Hepatocyte (in vitro differentiated cells): Measurements from ENCODE around the gene EIF3B. TPM values are rescaled to one million over a fixed set of nuclear protein-coding genes. Genes with fewer than 3 reads are reported as not detected.
"Not testable (repeated sequence)": the region's sequence is repeated elsewhere in the genome, so short reads cannot be mapped to it uniquely, and the experiment has no call there.

ENCODE experiments used
- DNase-seq: peaks from one replicate; pipeline ENCODE4 v3.0.0-alpha.2; 2016; ENCODE audit warnings: low spot score
- H2AFZ ChIP-seq: fragments of 200-600 bp; sonication (generic); 2 replicates; pipeline ENCODE4 v1.6.0; 2016; ENCODE audit warnings: antibody characterized with exemption, mild to moderate bottlenecking
- H3K27ac ChIP-seq: fragments of 200-600 bp; sonication (generic); 2 replicates; pipeline ENCODE4 v1.5.1; 2016; ENCODE audit warnings: mild to moderate bottlenecking
- H3K27me3 ChIP-seq: fragments of 200-600 bp; sonication (generic); 2 replicates; pipeline ENCODE4 v1.6.1; 2016
- H3K36me3 ChIP-seq: fragments of 200-600 bp; sonication (generic); replicated peaks from 2 replicates; pipeline ENCODE4 v1.5.1; 2016; ENCODE audit warnings: low read depth; ENCODE audit not compliant: insufficient read depth
- H3K4me1 ChIP-seq: fragments of 200-600 bp; sonication (generic); 2 replicates; pipeline ENCODE4 v1.5.1; 2016; ENCODE audit warnings: mild to moderate bottlenecking, moderate library complexity; ENCODE audit not compliant: insufficient read depth
- H3K4me2 ChIP-seq: fragments of 200-600 bp; sonication (generic); 2 replicates; pipeline ENCODE4 v1.6.0; 2016
- H3K4me3 ChIP-seq: fragments of 200-600 bp; sonication (generic); 2 replicates; pipeline ENCODE4 v1.5.1; 2016; ENCODE audit warnings: mild to moderate bottlenecking
- H3K79me2 ChIP-seq: fragments of 200-600 bp; sonication (generic); 2 replicates; pipeline ENCODE4 v1.6.0; 2017; ENCODE audit warnings: mild to moderate bottlenecking
- H3K9me2 ChIP-seq: fragments of 200-600 bp; sonication (generic); replicated peaks from 2 replicates; pipeline ENCODE4 v1.6.0; 2017; ENCODE audit warnings: mild to moderate bottlenecking; ENCODE audit not compliant: insufficient read depth
- H3K9me3 ChIP-seq: fragments of 200-600 bp; sonication (generic); 2 replicates; pipeline ENCODE4 v1.5.1; 2016; ENCODE audit warnings: low read depth, mild to moderate bottlenecking
- H4K20me1 ChIP-seq: fragments of 200-600 bp; sonication (generic); 2 replicates; pipeline ENCODE4 v1.6.0; 2016; ENCODE audit warnings: mild to moderate bottlenecking; ENCODE audit not compliant: insufficient read depth, poor library complexity, severe bottlenecking
- CTCF ChIP-seq: fragments of 200-600 bp; sonication (generic); IDR thresholded peaks from 2 replicates; pipeline ENCODE4 v1.5.1; 2016; ENCODE audit warnings: antibody characterized with exemption, mild to moderate bottlenecking; ENCODE audit not compliant: poor library complexity
- EZH2 ChIP-seq: fragments of 200-600 bp; sonication (generic); IDR thresholded peaks from 2 replicates; pipeline ENCODE4 v1.6.1; 2016; ENCODE audit warnings: antibody characterized with exemption, mild to moderate bottlenecking, borderline replicate concordance
- EZH2phosphoT487 ChIP-seq: fragments of 200-600 bp; sonication (generic); IDR thresholded peaks from one replicate; pipeline ENCODE4 v1.6.1; 2018; ENCODE audit warnings: antibody characterized with exemption, mild to moderate bottlenecking, low read depth, moderate library complexity; ENCODE audit not compliant: unreplicated experiment, severe bottlenecking
- WGBS: methylation state at CpG from one replicate; pipeline ENCODE4 v1.1.6; 2016; ENCODE audit warnings: low lambda C conversion rate; ENCODE audit errors: missing lambda C conversion rate; 5-methylcytosine and 5-hydroxymethylcytosine counted together
- polyA plus RNA-seq: library from polyadenylated mRNA; unstranded; fragments of >200 nt; fragmentation: Nextera tagmentation; extraction: Ambion mirVana; gene quantifications from 2 replicates; pipeline ENCODE4 v1.2.1, GENCODE V29; 2016
- total RNA-seq: library from RNA; depleted of rRNA; stranded (reverse); fragments of >200 nt; gene quantifications from 2 replicates; pipeline ENCODE4 v1.2.3, GENCODE V29; 2014

The EIF3B gene
- total and polyA plus RNA-seq, 2 experiments from 2014 or later = 122 to 145 TPM

- H3K9me2 ChIP-seq = no peaks in the 10 kb centered on the region
- peaks cover 41% of the 10 kb centered on the region for H3K79me2 ChIP-seq
- H2AFZ ChIP-seq = peak within 1 kb of the TSS; percentile 85
- TF ChIP-seq EZH2phosphoT487 (no peak), EZH2 (no peak), CTCF (no peak)
- DNase-seq = peak; percentile 96
- no peaks in the 10 kb centered on the region for H4K20me1 ChIP-seq
- H3K27ac ChIP-seq = peak within 1 kb of the TSS; percentile 83
- no peaks in the 10 kb centered on the region for H3K9me3 ChIP-seq
- no peaks in the 10 kb centered on the region for H3K4me1 ChIP-seq
- H3K36me3 ChIP-seq = no peaks in the 10 kb centered on the region
- WGBS = 5% methylated on average over 37 of the region's 78 CpGs
- H3K4me3 ChIP-seq = peak within 1 kb of the TSS; percentile 76
- H3K4me2 ChIP-seq = peak within 1 kb of the TSS; percentile 96
- no peaks in the 10 kb centered on the region for H3K27me3 ChIP-seq
Observed at GRCh38 chr7:2314209-2314955, 40.2 kb upstream of the EIF3B start, which contains the start of gene SNX8. Gene SNX8, minus strand, starts transcription at chr7:2314441. Its CDS starts 20 bp downstream, at chr7:2314421.

- Histone ChIP-seq H3K4me2 (peak overlapping the region; percentile 69), H3K79me2 (peaks cover 35% of the 10 kb centered on the region)
- not testable (repeated sequence) for H3K9me3 ChIP-seq, H2AFZ ChIP-seq, H3K9me2 ChIP-seq, H4K20me1 ChIP-seq, H3K27ac ChIP-seq, H3K4me1 ChIP-seq, H3K4me3 ChIP-seq, H3K27me3 ChIP-seq, H3K36me3 ChIP-seq, DNase-seq
- WGBS = 88% methylated on average over 2 of the region's 3 CpGs
Observed at GRCh38 chr7:2314956-2315530, 39.6 kb upstream of the EIF3B start.

GRCh38 chr7:2315787-2316186 lies 38.8 kb upstream of the EIF3B start:
- H4K20me1 ChIP-seq = no peaks in the 10 kb centered on the region
- H3K4me1 ChIP-seq = no peaks in the 10 kb centered on the region
- peaks cover 29% of the 10 kb centered on the region for H3K79me2 ChIP-seq
- H3K4me2 ChIP-seq = no peak overlapping the region
- WGBS = 100% methylated on average over 1 of the region's 1 CpG
- no peak overlapping the region for H3K27ac ChIP-seq
- DNase-seq = no peak
- H3K27me3 ChIP-seq = no peaks in the 10 kb centered on the region
- H3K4me3 ChIP-seq = no peak overlapping the region
- H3K36me3 ChIP-seq = no peaks in the 10 kb centered on the region
- no peaks in the 10 kb centered on the region for H3K9me3 ChIP-seq
- H3K9me2 ChIP-seq = no peaks in the 10 kb centered on the region
- H2AFZ ChIP-seq = no peak overlapping the region
- no peak for TF ChIP-seq EZH2phosphoT487
- TF ChIP-seq EZH2 = no peak
- no peak for TF ChIP-seq CTCF

GRCh38 chr7:2316578-2316977 lies 38.0 kb upstream of the EIF3B start:
- H3K36me3 ChIP-seq = no peaks in the 10 kb centered on the region
- H3K9me3 ChIP-seq = no peaks in the 10 kb centered on the region
- DNase-seq = no peak
- H4K20me1 ChIP-seq = no peaks in the 10 kb centered on the region
- no peak overlapping the region for H3K27ac ChIP-seq
- H3K4me3 ChIP-seq = no peak overlapping the region
- no peak overlapping the region for H3K4me2 ChIP-seq
- no peaks in the 10 kb centered on the region for H3K27me3 ChIP-seq
- peaks cover 21% of the 10 kb centered on the region for H3K79me2 ChIP-seq
- no peak for TF ChIP-seq EZH2
- TF ChIP-seq EZH2phosphoT487 = no peak
- TF ChIP-seq CTCF = no peak
- no peaks in the 10 kb centered on the region for H3K4me1 ChIP-seq
- H2AFZ ChIP-seq = no peak overlapping the region
- H3K9me2 ChIP-seq = no peaks in the 10 kb centered on the region
- WGBS = 100% methylated on average over 1 of the region's 1 CpG
